NCI-H1694 (cell line): ENCODE measurements around the gene MS4A8.
"Not testable (repeated sequence)": the region's sequence is repeated elsewhere in the genome, so short reads cannot be mapped to it uniquely, and the experiment has no call there.

Experiments
- DNase-seq: peaks from one replicate; lab custom pipeline; 2025; lab: John Stamatoyannopoulos, UW

Gene MS4A8

GRCh38 chr11:60725592-60725991 lies 26.2 kb downstream of the MS4A8 start:
- no peak for DNase-seq

GRCh38 chr11:60731586-60731985 lies 32.2 kb downstream of the MS4A8 start:
- no peak for DNase-seq

- DNase-seq = no peak
Measured at GRCh38 chr11:60734279-60734678, 34.9 kb downstream of the MS4A8 start.

GRCh38 chr11:60739114-60739513 lies 39.7 kb downstream of the MS4A8 start:
- no peak for DNase-seq

- DNase-seq = no peak
Measured at GRCh38 chr11:60740573-60740972, 41.2 kb downstream of the MS4A8 start.

- DNase-seq = no peak
Measured at GRCh38 chr11:60741421-60741820, 42.0 kb downstream of the MS4A8 start.

GRCh38 chr11:60743058-60743457 lies 43.6 kb downstream of the MS4A8 start:
- no peak for DNase-seq

GRCh38 chr11:60744114-60744513 lies 44.7 kb downstream of the MS4A8 start:
- DNase-seq = no peak

- DNase-seq = no peak
Measured at GRCh38 chr11:60747359-60747873, 48.0 kb downstream of the MS4A8 start.

- DNase-seq = no peak
Measured at GRCh38 chr11:60748225-60748624, 48.8 kb downstream of the MS4A8 start.

- no peak for DNase-seq
Measured at GRCh38 chr11:60748821-60749220, 49.4 kb downstream of the MS4A8 start.

GRCh38 chr11:60750911-60751310 lies 51.5 kb downstream of the MS4A8 start:
- no peak for DNase-seq

- no peak for DNase-seq
Measured at GRCh38 chr11:60753309-60753708, 53.9 kb downstream of the MS4A8 start.

GRCh38 chr11:60754887-60755286 lies 55.5 kb downstream of the MS4A8 start:
- DNase-seq = no peak

- DNase-seq = peak; percentile 29
Measured at GRCh38 chr11:60756307-60757032, 57.1 kb downstream of the MS4A8 start, which contains the start of gene MS4A15. Gene MS4A15, plus strand, starts transcription at chr11:60756867. Its CDS starts 6,867 bp downstream, at chr11:60763734.

- DNase-seq = no peak
Measured at GRCh38 chr11:60757231-60757800, 57.9 kb downstream of the MS4A8 start.

GRCh38 chr11:60758671-60759070 lies 59.3 kb downstream of the MS4A8 start:
- not testable (repeated sequence) for DNase-seq

- DNase-seq = not testable (repeated sequence)
Measured at GRCh38 chr11:60759438-60760225, 60.2 kb downstream of the MS4A8 start.

GRCh38 chr11:60761436-60762190 lies 62.2 kb downstream of the MS4A8 start:
- no peak for DNase-seq

- DNase-seq = no peak
Measured at GRCh38 chr11:60762851-60763691, 63.7 kb downstream of the MS4A8 start.
